Measurements from ENCODE around the gene LRPAP1. TPM values are rescaled to one million over a fixed set of nuclear protein-coding genes. Genes with fewer than 3 reads are reported as not detected.

Gene LRPAP1
- total and polyA plus RNA-seq, 10 of the 15 experiments (the other 5 are each of a cell fraction or from before 2014, with no cell fraction given), result 1.0 to 100 (median 51.1) TPM

DNA sequence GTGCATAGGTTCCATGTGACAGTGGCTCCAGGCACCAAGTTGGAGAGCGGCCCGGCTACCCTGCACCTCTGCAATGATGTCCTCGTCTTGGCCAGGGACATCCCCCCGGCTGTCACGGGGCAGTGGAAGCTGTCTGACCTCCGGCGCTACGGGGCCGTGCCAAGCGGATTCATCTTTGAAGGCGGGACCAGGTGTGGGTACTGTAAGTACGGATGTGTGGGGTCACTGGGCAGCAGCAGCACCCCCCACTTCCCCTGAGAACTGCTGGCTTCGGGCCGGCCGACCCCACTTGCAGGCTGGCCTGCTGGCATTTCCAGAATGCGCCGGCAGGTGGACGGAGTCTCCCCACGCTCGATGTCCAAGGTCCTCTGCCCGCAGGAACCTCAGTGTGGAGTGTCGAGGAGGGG is 55.9 kb downstream of the LRPAP1 start:
- Histone ChIP-seq H3K4me1 (ENCODE audit: control insufficient read depth, insufficient read depth, low read length) (no peaks in the 10 kb centered on the region), H2AFZ (ENCODE audit: control insufficient read depth, low read depth, low read length) (no peak overlapping the region), H3K4me2 (ENCODE audit: control insufficient read depth, insufficient read depth) (no peak overlapping the region), H4K20me1 (ENCODE audit: control insufficient read depth, insufficient read depth) (no peaks in the 10 kb centered on the region), H3K9ac (ENCODE audit: control insufficient read depth, insufficient read depth, low read length) (no peak overlapping the region), H3K27me3 (replicated peaks in 1 of 2; ENCODE audit: control insufficient read depth in 2 of 2, insufficient read depth in 2 of 2, low read length in 1 of 2) (no peaks in the 10 kb centered on the region; a peak in 2 of 4 replicates), H3K4me3 (no peak overlapping the region), H3K79me2 (ENCODE audit: control insufficient read depth, insufficient read depth, low read length) (no peaks in the 10 kb centered on the region), H3K9me3 (replicated peaks; ENCODE audit: control insufficient read depth, insufficient read depth, low read length) (no peaks in the 10 kb centered on the region), H3K27ac (ENCODE audit: control insufficient read depth, insufficient read depth) (no peak overlapping the region), H3K36me3 (ENCODE audit: control insufficient read depth in 2 of 2, insufficient read depth in 2 of 2, low read length in 1 of 2) (no peaks in the 10 kb centered on the region)
- in situ Hi-C loops (cut with MboI), result no loop called here
- WGBS (ENCODE audit: insufficient coverage, insufficient replicate concordance, low lambda C conversion rate, missing lambda C conversion rate), result 63% methylated on average over 18 of the region's 22 CpGs
- FAIRE-seq, result no peak
- ChIA-PET POLR2A (no interaction called here), SMC1A (ENCODE audit: uncharacterized antibody, unreplicated experiment) (no interaction called here), CTCF (no interaction called here), RAD21 (ENCODE audit: unreplicated experiment) (no interaction called here)
- no TSS peak for BruUV-seq (replicated peaks)
- DNase-seq (ENCODE audit: low read depth, low spot score), result no peak
- no peak for TF ChIP-seq CHD1 (IDR thresholded peaks at IDR 0.05; ENCODE audit: low read depth, low read length)
- TF ChIP-seq RB1 (IDR thresholded peaks at IDR 0.05; ENCODE audit: borderline replicate concordance), result no peak
- TF ChIP-seq, protein P1, sequence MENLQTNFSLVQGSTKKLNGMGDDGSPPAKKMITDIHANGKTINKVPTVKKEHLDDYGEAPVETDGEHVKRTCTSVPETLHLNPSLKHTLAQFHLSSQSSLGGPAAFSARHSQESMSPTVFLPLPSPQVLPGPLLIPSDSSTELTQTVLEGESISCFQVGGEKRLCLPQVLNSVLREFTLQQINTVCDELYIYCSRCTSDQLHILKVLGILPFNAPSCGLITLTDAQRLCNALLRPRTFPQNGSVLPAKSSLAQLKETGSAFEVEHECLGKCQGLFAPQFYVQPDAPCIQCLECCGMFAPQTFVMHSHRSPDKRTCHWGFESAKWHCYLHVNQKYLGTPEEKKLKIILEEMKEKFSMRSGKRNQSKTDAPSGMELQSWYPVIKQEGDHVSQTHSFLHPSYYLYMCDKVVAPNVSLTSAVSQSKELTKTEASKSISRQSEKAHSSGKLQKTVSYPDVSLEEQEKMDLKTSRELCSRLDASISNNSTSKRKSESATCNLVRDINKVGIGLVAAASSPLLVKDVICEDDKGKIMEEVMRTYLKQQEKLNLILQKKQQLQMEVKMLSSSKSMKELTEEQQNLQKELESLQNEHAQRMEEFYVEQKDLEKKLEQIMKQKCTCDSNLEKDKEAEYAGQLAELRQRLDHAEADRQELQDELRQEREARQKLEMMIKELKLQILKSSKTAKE (IDR thresholded peaks at IDR 0.05; ENCODE audit: low read depth, poor library complexity, severe bottlenecking), result no peak
- TF ChIP-seq MEF2A (IDR thresholded peaks at IDR 0.05; ENCODE audit: insufficient read depth, low read depth, low read length), result no peak
- TF ChIP-seq POLR2AphosphoS5 (IDR thresholded peaks at IDR 0.05; ENCODE audit: low read length), result no peak
- no peak for ATAC-seq
- intact Hi-C loops (cut with micrococcal nuclease; ENCODE audit: unreplicated experiment), result no loop called here

DNA sequence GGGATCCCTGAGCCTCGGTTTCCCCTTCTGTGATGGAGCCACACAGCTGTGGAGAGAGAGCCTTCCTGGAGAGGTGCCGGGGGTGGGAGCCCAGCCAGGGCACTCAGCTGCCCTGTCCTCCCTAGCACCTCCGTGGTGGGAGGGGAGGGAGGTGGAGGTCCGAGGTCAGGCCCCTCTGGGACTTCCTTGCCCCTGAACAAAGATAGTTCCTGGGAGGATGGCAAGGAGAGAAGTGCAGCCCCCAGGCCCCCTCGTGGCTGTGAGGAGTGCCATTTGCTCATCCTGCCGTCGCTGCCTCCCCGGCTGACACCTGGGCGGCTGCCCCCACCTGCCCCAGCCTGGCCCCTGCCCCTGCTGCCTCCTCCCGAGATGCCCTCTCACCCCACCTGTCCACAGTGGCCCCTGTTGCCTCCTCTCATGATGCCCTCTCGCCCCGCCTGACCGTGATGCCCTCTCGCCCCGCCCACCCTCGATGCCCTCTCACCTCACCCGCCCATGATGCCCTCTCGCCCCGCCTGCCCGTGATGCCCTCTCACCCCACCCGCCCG is 56.4 kb downstream of the LRPAP1 start:
- no peaks in the 10 kb centered on the region for H3K36me3 ChIP-seq (ENCODE audit: control insufficient read depth in 2 of 2, insufficient read depth in 2 of 2, low read length in 1 of 2)
- BruUV-seq (replicated peaks), result no TSS peak
- ChIA-PET POLR2A (no interaction called here), SMC1A (ENCODE audit: uncharacterized antibody, unreplicated experiment) (no interaction called here), RAD21 (ENCODE audit: unreplicated experiment) (no interaction called here), CTCF (no interaction called here)
- no peaks in the 10 kb centered on the region for H3K79me2 ChIP-seq (ENCODE audit: control insufficient read depth, insufficient read depth, low read length)
- intact Hi-C loops (cut with micrococcal nuclease; ENCODE audit: unreplicated experiment), result no loop called here
- H3K27me3 ChIP-seq (replicated peaks in 1 of 2; ENCODE audit: control insufficient read depth in 2 of 2, insufficient read depth in 2 of 2, low read length in 1 of 2), result no peaks in the 10 kb centered on the region; a peak in 2 of 4 replicates
- no peak overlapping the region for H3K27ac ChIP-seq (ENCODE audit: control insufficient read depth, insufficient read depth)
- TF ChIP-seq SUZ12 (IDR thresholded peaks at IDR 0.05; ENCODE audit: unreplicated experiment), result no peak
- TF ChIP-seq RCOR1 (conservative IDR thresholded peaks at IDR 0.05; ENCODE audit: low read depth, low read length), result no peak
- no peak for TF ChIP-seq RBBP5 (conservative IDR thresholded peaks at IDR 0.05)
- H3K4me3 ChIP-seq, result no peak overlapping the region
- ATAC-seq (no peak), FAIRE-seq (no peak), DNase-seq (ENCODE audit: low read depth, low spot score) (no peak)
- in situ Hi-C loops (cut with MboI), result no loop called here
- H2AFZ ChIP-seq (ENCODE audit: control insufficient read depth, low read depth, low read length), result no peak overlapping the region
- no peak overlapping the region for H3K4me2 ChIP-seq (ENCODE audit: control insufficient read depth, insufficient read depth)
- H3K9me3 ChIP-seq (replicated peaks; ENCODE audit: control insufficient read depth, insufficient read depth, low read length), result no peaks in the 10 kb centered on the region
- no peaks in the 10 kb centered on the region for H3K4me1 ChIP-seq (ENCODE audit: control insufficient read depth, insufficient read depth, low read length)
- 27% methylated on average over 11 of the region's 22 CpGs for WGBS (ENCODE audit: insufficient coverage, insufficient replicate concordance, low lambda C conversion rate, missing lambda C conversion rate)
- no peaks in the 10 kb centered on the region for H4K20me1 ChIP-seq (ENCODE audit: control insufficient read depth, insufficient read depth)
- no peak overlapping the region for H3K9ac ChIP-seq (ENCODE audit: control insufficient read depth, insufficient read depth, low read length)

Data from GM12878 (cell line).